Esophagus squamous epithelium (tissue), 4 donors: ENCODE results near the gene EPHA8.

ENCODE experiments used
- CTCF ChIP-seq, 6 experiments: fragments of 450-650 bp in 4 of 6; fragments of 200-600 bp in 2 of 6; sonication (generic) in 2 of 6; IDR thresholded peaks; one replicate each; pipeline ENCODE4 v1.5.1; 2016 to 2019; ENCODE audit warnings: antibody characterized with exemption in 6 of 6, mild to moderate bottlenecking in 4 of 6, moderate library complexity in 4 of 6
- POLR2A ChIP-seq, 4 donors: fragments of 450-650 bp; IDR thresholded peaks; one replicate each; pipeline ENCODE4 v1.6.1; 2017; ENCODE audit warnings: antibody characterized with exemption in 4 of 4, mild to moderate bottlenecking in 4 of 4, moderate library complexity in 3 of 4

GRCh38 chr1:22646384-22646783, 83.1 kb downstream of the EPHA8 start:
- no peak for TF ChIP-seq POLR2A (IDR thresholded peaks at IDR 0.05)
- no peak for TF ChIP-seq CTCF (IDR thresholded peaks at IDR 0.05)
